Measurements from ENCODE around the gene KYAT1. TPM values are rescaled to one million over a fixed set of nuclear protein-coding genes. Genes with fewer than 3 reads are reported as not detected.

The KYAT1 gene
- total RNA-seq, 4 donors from 2014 or later = 4.7 to 7.4 (median 5.8) TPM

DNA sequence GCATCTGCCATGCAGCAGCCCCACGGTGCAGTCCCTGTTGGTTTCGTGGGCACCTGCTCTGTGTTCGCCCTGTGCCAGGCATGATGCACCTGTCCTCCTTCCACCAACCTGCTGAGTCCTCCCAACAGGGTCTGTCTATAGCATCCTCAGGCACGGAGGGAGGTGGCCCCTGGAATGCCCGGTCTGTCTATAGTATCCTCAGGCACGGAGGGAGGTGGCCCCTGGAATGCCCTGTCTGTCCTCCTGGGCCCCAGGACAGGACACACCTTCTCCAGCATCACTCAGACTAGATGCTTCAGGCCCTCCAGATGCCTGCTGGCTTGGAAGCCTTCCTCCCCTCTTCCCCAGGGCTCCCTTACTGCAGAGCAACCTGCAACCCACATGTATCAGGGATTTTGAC, 29.2 kb upstream of the KYAT1 start:
- Histone ChIP-seq H3K36me3 (peaks cover 0 to 39% of the 10 kb centered on the region in 2 donors), H3K4me1 (peaks cover 49 to 54% of the 10 kb centered on the region in 2 donors), H3K9me3 (no peaks in the 10 kb centered on the region), H3K27ac (peak overlapping the region; percentile 48 to 85 (median 82)), H3K4me3 (peak overlapping the region in 1 of 4 donors; percentile 6), H3K27me3 (no peaks in the 10 kb centered on the region)
- no peak for DNase-seq
- intact Hi-C loops (cut with DNase I; ENCODE audit: low total_unique reads) = no loop called here
- no peak for TF ChIP-seq POLR2A (IDR thresholded peaks at IDR 0.05)
- TF ChIP-seq, protein P1, sequence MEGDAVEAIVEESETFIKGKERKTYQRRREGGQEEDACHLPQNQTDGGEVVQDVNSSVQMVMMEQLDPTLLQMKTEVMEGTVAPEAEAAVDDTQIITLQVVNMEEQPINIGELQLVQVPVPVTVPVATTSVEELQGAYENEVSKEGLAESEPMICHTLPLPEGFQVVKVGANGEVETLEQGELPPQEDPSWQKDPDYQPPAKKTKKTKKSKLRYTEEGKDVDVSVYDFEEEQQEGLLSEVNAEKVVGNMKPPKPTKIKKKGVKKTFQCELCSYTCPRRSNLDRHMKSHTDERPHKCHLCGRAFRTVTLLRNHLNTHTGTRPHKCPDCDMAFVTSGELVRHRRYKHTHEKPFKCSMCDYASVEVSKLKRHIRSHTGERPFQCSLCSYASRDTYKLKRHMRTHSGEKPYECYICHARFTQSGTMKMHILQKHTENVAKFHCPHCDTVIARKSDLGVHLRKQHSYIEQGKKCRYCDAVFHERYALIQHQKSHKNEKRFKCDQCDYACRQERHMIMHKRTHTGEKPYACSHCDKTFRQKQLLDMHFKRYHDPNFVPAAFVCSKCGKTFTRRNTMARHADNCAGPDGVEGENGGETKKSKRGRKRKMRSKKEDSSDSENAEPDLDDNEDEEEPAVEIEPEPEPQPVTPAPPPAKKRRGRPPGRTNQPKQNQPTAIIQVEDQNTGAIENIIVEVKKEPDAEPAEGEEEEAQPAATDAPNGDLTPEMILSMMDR (IDR thresholded peaks at IDR 0.05 in 4 of 5, conservative IDR thresholded peaks at IDR 0.05 in 1 of 5) = no peak
- ATAC-seq = no peak
- in situ Hi-C loops (cut with MboI; ENCODE audit: low sequenced_read_pairs in 4 of 4) = no loop called here

DNA sequence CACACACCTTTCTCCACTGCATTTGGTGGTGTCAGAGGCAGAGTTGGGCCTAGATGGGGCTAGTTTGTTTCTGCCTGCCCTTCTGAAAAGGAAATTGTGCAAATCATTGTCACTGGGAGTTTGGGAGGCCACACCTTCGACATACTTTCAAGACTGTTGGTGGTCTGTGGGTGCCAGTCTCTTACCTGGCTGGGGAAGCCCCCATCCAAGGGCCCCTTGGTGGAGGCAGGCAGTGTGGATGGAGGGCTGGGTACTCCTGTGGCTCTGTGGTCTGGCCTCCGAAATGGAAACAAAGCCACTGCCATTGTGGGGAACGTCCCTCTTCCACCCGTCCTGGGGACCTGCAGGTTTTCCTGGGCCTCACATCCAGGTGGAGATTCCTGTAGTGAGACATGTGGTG, 28.1 kb upstream of the KYAT1 start:
- no peaks in the 10 kb centered on the region for H3K27me3 ChIP-seq
- ATAC-seq (no peak), DNase-seq (no peak)
- intact Hi-C loops (cut with DNase I; ENCODE audit: low total_unique reads) = no loop called here
- peak overlapping the region; percentile 49 to 85 (median 82) for H3K27ac ChIP-seq
- no peaks in the 10 kb centered on the region for H3K9me3 ChIP-seq
- H3K4me1 ChIP-seq = peaks cover 40 to 47% of the 10 kb centered on the region in 2 donors
- TF ChIP-seq POLR2A (IDR thresholded peaks at IDR 0.05) = no peak
- TF ChIP-seq, protein P1 (IDR thresholded peaks at IDR 0.05 in 4 of 5, conservative IDR thresholded peaks at IDR 0.05 in 1 of 5) = no peak
- H3K4me3 ChIP-seq = no peak overlapping the region
- peaks cover 0 to 37% of the 10 kb centered on the region in 2 donors for H3K36me3 ChIP-seq
- in situ Hi-C loops (cut with MboI; ENCODE audit: low sequenced_read_pairs in 4 of 4) = no loop called here

DNA sequence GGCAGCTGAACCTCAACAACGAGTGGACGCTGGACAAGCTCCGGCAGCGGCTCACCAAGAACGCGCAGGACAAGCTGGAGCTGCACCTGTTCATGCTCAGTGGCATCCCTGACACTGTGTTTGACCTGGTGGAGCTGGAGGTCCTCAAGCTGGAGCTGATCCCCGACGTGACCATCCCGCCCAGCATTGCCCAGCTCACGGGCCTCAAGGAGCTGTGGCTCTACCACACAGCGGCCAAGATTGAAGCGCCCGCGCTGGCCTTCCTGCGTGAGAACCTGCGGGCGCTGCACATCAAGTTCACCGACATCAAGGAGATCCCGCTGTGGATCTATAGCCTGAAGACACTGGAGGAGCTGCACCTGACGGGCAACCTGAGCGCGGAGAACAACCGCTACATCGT, 26.6 kb upstream of the KYAT1 start:
- H3K9me3 ChIP-seq = no peaks in the 10 kb centered on the region
- DNase-seq (no peak), ATAC-seq (no peak)
- peaks cover 0 to 33% of the 10 kb centered on the region in 2 donors for H3K36me3 ChIP-seq
- H3K27ac ChIP-seq = no peak overlapping the region
- in situ Hi-C loops (cut with MboI; ENCODE audit: low sequenced_read_pairs in 4 of 4) (no loop called here), intact Hi-C loops (cut with DNase I; ENCODE audit: low total_unique reads) (no loop called here)
- peaks cover 38 to 45% of the 10 kb centered on the region in 2 donors for H3K4me1 ChIP-seq
- no peaks in the 10 kb centered on the region for H3K27me3 ChIP-seq
- H3K4me3 ChIP-seq = no peak overlapping the region
- TF ChIP-seq, protein P1 (IDR thresholded peaks at IDR 0.05 in 4 of 5, conservative IDR thresholded peaks at IDR 0.05 in 1 of 5) = no peak
- TF ChIP-seq POLR2A (IDR thresholded peaks at IDR 0.05) = no peak

DNA sequence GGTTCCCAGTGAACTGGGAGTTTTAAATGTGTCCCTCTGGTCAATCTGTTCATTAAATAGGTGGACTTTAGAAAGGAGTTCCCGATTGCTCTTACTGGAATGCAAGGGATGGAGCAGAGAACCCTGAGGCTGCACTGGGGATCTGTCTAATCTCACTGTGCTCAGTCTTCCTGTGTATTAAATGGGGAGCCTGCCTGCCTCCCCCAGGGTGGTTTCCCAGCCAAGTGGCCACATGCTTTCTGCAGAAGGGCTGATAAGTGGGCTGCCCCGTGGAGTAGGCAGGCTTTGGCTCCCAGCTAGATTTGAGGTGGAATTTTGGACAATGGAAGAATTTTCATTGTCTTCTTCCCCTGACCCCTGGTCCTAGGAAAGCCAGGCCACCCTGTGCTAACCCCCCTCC, 25.0 kb upstream of the KYAT1 start:
- H3K27ac ChIP-seq = peak overlapping the region in 3 of 4 donors; percentile 5 to 21 (median 5)
- TF ChIP-seq POLR2A (IDR thresholded peaks at IDR 0.05) = no peak
- TF ChIP-seq, protein P1 (IDR thresholded peaks at IDR 0.05 in 4 of 5, conservative IDR thresholded peaks at IDR 0.05 in 1 of 5) = no peak
- no peak for ATAC-seq
- in situ Hi-C loops (cut with MboI; ENCODE audit: low sequenced_read_pairs in 4 of 4) = no loop called here
- no peak overlapping the region for H3K4me3 ChIP-seq
- intact Hi-C loops (cut with DNase I; ENCODE audit: low total_unique reads) = no loop called here
- H3K27me3 ChIP-seq = no peaks in the 10 kb centered on the region
- no peaks in the 10 kb centered on the region for H3K9me3 ChIP-seq
- peaks cover 23 to 29% of the 10 kb centered on the region in 2 donors for H3K4me1 ChIP-seq
- no peak for DNase-seq
- peaks cover 0 to 33% of the 10 kb centered on the region in 2 donors for H3K36me3 ChIP-seq

DNA sequence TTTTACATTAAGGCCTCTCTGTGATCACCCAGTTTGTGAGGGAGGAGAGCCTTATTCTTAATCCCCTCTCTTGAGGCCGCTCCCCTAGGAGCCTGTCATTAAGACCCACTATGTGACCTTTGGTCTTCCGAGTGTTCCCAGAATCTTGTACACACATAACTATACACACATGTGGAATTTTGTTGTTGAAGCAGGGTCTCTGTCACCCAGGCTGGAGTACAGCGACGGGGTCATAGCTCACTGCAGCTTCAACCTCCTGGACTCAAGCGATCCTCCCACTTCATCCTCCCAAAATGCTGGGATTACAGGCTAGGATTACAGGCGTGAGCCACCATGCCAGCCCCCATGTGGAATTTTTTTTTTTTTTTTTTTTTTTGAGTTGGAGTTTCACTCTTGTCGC, 24.2 kb upstream of the KYAT1 start:
- in situ Hi-C loops (cut with MboI; ENCODE audit: low sequenced_read_pairs in 4 of 4) = no loop called here
- Histone ChIP-seq H3K4me1 (peaks cover 15 to 21% of the 10 kb centered on the region in 2 donors), H3K27me3 (no peaks in the 10 kb centered on the region), H3K27ac (peak overlapping the region in 1 of 4 donors; percentile 15), H3K36me3 (peaks cover 0 to 33% of the 10 kb centered on the region in 2 donors), H3K9me3 (no peaks in the 10 kb centered on the region), H3K4me3 (no peak overlapping the region)
- TF ChIP-seq POLR2A (IDR thresholded peaks at IDR 0.05) = no peak
- TF ChIP-seq, protein P1 (IDR thresholded peaks at IDR 0.05 in 4 of 5, conservative IDR thresholded peaks at IDR 0.05 in 1 of 5) = no peak
- intact Hi-C loops (cut with DNase I; ENCODE audit: low total_unique reads) = no loop called here
- ATAC-seq (no peak), DNase-seq (no peak)
